ENCODE results near the gene TRIM26. TPM values are rescaled to one million over a fixed set of nuclear protein-coding genes. Genes with fewer than 3 reads are reported as not detected.

The TRIM26 gene
- total RNA-seq, 1 experiment from 2014 or later = 44.8 TPM

GRCh38 chr6:30188541-30188940, 24.7 kb downstream of the TRIM26 start:
- H3K36me3 ChIP-seq (ENCODE audit: control insufficient read depth, insufficient read depth, low read length) = peaks cover 9% of the 10 kb centered on the region
- BruUV-seq (replicated peaks) = no TSS peak
- no peaks in the 10 kb centered on the region for H3K27me3 ChIP-seq (ENCODE audit: control insufficient read depth, insufficient read depth, low read length)
- ChIA-PET CTCF (no interaction called here), POLR2A (no interaction called here)
- in situ Hi-C loops (cut with HindIII; ENCODE audit: low pct_unique_long_range_greater_than_20kb, low sequenced_read_pairs) = no loop called here
- no peak overlapping the region for H3K27ac ChIP-seq (ENCODE audit: low read length)
- no peaks in the 10 kb centered on the region for H3K9me3 ChIP-seq (ENCODE audit: control insufficient read depth, insufficient read depth, low read depth, low read length)
- no peak for TF ChIP-seq POLR2AphosphoS5 (IDR thresholded peaks at IDR 0.05; ENCODE audit: low read depth, low read length)
- TF ChIP-seq CTCF (IDR thresholded peaks at IDR 0.05) = no peak
- no peak for TF ChIP-seq REST (IDR thresholded peaks at IDR 0.05; ENCODE audit: insufficient read depth in 1 of 2, low read depth in 2 of 2, low read length in 1 of 2)
- TF ChIP-seq SIN3A (IDR thresholded peaks at IDR 0.05; ENCODE audit: borderline replicate concordance, insufficient read depth, low read depth, low read length) = no peak
- no peak for TF ChIP-seq TCF7L2 (IDR thresholded peaks at IDR 0.05; ENCODE audit: low read depth, low read length)
- H3K4me3 ChIP-seq (ENCODE audit: low read depth in 2 of 2, low read length in 2 of 2) = no peak overlapping the region
- no peak for ATAC-seq
- intact Hi-C loops (cut with micrococcal nuclease; ENCODE audit: unreplicated experiment) = no loop called here
- no peak for DNase-seq (ENCODE audit: low read depth, low spot score)
- no peaks in the 10 kb centered on the region for H3K4me1 ChIP-seq (ENCODE audit: control insufficient read depth, insufficient read depth, low read length)

GRCh38 chr6:30185846-30186484, 27.2 kb downstream of the TRIM26 start:
- POLR2A ChIA-PET = no interaction called here
- CTCF ChIA-PET = no interaction called here
- Histone ChIP-seq H3K4me3 (ENCODE audit: low read depth in 2 of 2, low read length in 2 of 2) (no peak overlapping the region), H3K27me3 (ENCODE audit: control insufficient read depth, insufficient read depth, low read length) (no peaks in the 10 kb centered on the region), H3K36me3 (ENCODE audit: control insufficient read depth, insufficient read depth, low read length) (peaks cover 6% of the 10 kb centered on the region), H3K27ac (ENCODE audit: low read length) (no peak overlapping the region), H3K4me1 (ENCODE audit: control insufficient read depth, insufficient read depth, low read length) (no peaks in the 10 kb centered on the region), H3K9me3 (ENCODE audit: control insufficient read depth, insufficient read depth, low read depth, low read length) (no peaks in the 10 kb centered on the region)
- intact Hi-C loops (cut with micrococcal nuclease; ENCODE audit: unreplicated experiment) (no loop called here), in situ Hi-C loops (cut with HindIII; ENCODE audit: low pct_unique_long_range_greater_than_20kb, low sequenced_read_pairs) (no loop called here)
- TSS peak; percentile 87 for BruUV-seq (replicated peaks)
- DNase-seq (ENCODE audit: low read depth, low spot score) (no peak), ATAC-seq (no peak)
- TF ChIP-seq CTCF (IDR thresholded peaks at IDR 0.05) (no peak), SIN3A (IDR thresholded peaks at IDR 0.05; ENCODE audit: borderline replicate concordance, insufficient read depth, low read depth, low read length) (no peak), REST (IDR thresholded peaks at IDR 0.05; ENCODE audit: insufficient read depth in 1 of 2, low read depth in 2 of 2, low read length in 1 of 2) (no peak), TCF7L2 (IDR thresholded peaks at IDR 0.05; ENCODE audit: low read depth, low read length) (no peak), POLR2AphosphoS5 (IDR thresholded peaks at IDR 0.05; ENCODE audit: low read depth, low read length) (no peak)

Measured in Panc1 (cell line).